ENCODE measurements around the gene IL17B.
A peak's percentile ranks its signal among the peaks of the same experiment; 100 is the strongest.

IL17B gene

GRCh38 chr5:149379818-149380374, 804 bp upstream of the IL17B start:
- no peak overlapping the region for H3K4me3 ChIP-seq (ENCODE audit: low read length in 2 of 2)
- no peak overlapping the region for H3K9ac ChIP-seq (ENCODE audit: low read depth in 1 of 2, low read length in 2 of 2)
- no peaks in the 10 kb centered on the region for H3K27me3 ChIP-seq (ENCODE audit: control insufficient read depth in 2 of 2, insufficient read depth in 2 of 2, low read length in 2 of 2)
- peaks cover 0 to 3% of the 10 kb centered on the region in 2 donors for H3K4me1 ChIP-seq (ENCODE audit: control insufficient read depth in 2 of 2, insufficient read depth in 2 of 2, low read length in 2 of 2)
- no peaks in the 10 kb centered on the region for H3K36me3 ChIP-seq (ENCODE audit: control insufficient read depth in 2 of 2, insufficient read depth in 2 of 2, low read length in 2 of 2)
- no peaks in the 10 kb centered on the region for H3K9me3 ChIP-seq (ENCODE audit: control insufficient read depth in 2 of 2, low read length in 2 of 2)
- peak overlapping the region; percentile 53 to 59 for H3K27ac ChIP-seq (ENCODE audit: low read depth in 2 of 2, low read length in 2 of 2)

GRCh38 chr5:149378241-149378820, 761 bp downstream of the IL17B start:
- no peak overlapping the region for H3K9ac ChIP-seq (ENCODE audit: low read depth in 1 of 2, low read length in 2 of 2)
- no peak overlapping the region for H3K4me3 ChIP-seq (ENCODE audit: low read length in 2 of 2)
- H3K9me3 ChIP-seq (ENCODE audit: control insufficient read depth in 2 of 2, low read length in 2 of 2) = no peaks in the 10 kb centered on the region
- H3K27me3 ChIP-seq (ENCODE audit: control insufficient read depth in 2 of 2, insufficient read depth in 2 of 2, low read length in 2 of 2) = no peaks in the 10 kb centered on the region
- peak overlapping the region in 1 of 2 donors; percentile 53 for H3K27ac ChIP-seq (ENCODE audit: low read depth in 2 of 2, low read length in 2 of 2)
- no peaks in the 10 kb centered on the region for H3K36me3 ChIP-seq (ENCODE audit: control insufficient read depth in 2 of 2, insufficient read depth in 2 of 2, low read length in 2 of 2)
- H3K4me1 ChIP-seq (ENCODE audit: control insufficient read depth in 2 of 2, insufficient read depth in 2 of 2, low read length in 2 of 2) = no peaks in the 10 kb centered on the region

DNA sequence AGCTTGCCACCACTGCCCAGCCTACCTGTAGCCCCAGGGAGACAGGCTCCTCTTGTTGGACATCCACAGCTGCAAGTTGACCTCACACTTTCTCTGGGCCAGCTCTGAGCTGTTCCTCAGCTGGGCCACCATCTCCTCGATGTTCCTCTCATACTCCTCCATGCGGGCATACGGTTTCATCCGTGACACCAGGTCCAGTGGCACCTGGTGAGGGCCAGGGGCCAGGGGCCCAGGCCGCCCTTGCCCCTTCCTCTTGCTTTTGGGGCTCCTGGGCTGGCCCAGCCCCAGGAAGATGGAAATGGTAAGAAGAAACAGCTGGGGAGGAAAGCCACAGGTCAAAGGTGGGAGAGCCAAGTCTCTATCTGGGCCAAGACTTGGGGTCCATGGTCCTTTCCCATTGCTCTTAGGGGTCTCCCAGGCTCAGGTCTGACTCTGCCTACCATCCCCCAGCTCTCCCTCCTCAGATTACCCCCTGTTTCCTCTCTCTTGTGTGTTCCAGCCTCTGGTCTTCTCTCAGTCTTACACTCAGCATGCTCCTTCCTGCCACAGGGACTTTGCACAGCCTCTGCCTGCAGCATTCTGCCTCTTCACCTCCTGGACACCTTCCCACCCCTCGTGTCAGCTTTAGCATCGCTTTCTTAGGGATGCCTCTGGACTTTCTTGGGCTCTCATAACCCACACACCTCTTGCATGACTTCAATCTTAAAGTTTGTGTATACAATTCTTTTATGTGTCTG, 2.2 kb downstream of the IL17B start:
- Histone ChIP-seq H3K36me3 (ENCODE audit: control insufficient read depth in 2 of 2, insufficient read depth in 2 of 2, low read length in 2 of 2) (no peaks in the 10 kb centered on the region), H3K4me3 (ENCODE audit: low read length in 2 of 2) (no peak overlapping the region), H3K27me3 (ENCODE audit: control insufficient read depth in 2 of 2, insufficient read depth in 2 of 2, low read length in 2 of 2) (no peaks in the 10 kb centered on the region), H3K9me3 (ENCODE audit: control insufficient read depth in 2 of 2, low read length in 2 of 2) (no peaks in the 10 kb centered on the region), H3K27ac (ENCODE audit: low read depth in 2 of 2, low read length in 2 of 2) (no peak overlapping the region), H3K4me1 (ENCODE audit: control insufficient read depth in 2 of 2, insufficient read depth in 2 of 2, low read length in 2 of 2) (no peaks in the 10 kb centered on the region), H3K9ac (ENCODE audit: low read depth in 1 of 2, low read length in 2 of 2) (no peak overlapping the region)

- no peaks in the 10 kb centered on the region for H3K4me1 ChIP-seq (ENCODE audit: control insufficient read depth in 2 of 2, insufficient read depth in 2 of 2, low read length in 2 of 2)
Observed at GRCh38 chr5:149376104-149376503, 3.0 kb downstream of the IL17B start.

GRCh38 chr5:149375434-149375833, 3.7 kb downstream of the IL17B start:
- H3K27me3 ChIP-seq (ENCODE audit: control insufficient read depth in 2 of 2, insufficient read depth in 2 of 2, low read length in 2 of 2) = no peaks in the 10 kb centered on the region
- H3K4me1 ChIP-seq (ENCODE audit: control insufficient read depth in 2 of 2, insufficient read depth in 2 of 2, low read length in 2 of 2) = no peaks in the 10 kb centered on the region
- H3K4me3 ChIP-seq (ENCODE audit: low read length in 2 of 2) = no peak overlapping the region
- H3K9ac ChIP-seq (ENCODE audit: low read depth in 1 of 2, low read length in 2 of 2) = no peak overlapping the region
- H3K36me3 ChIP-seq (ENCODE audit: control insufficient read depth in 2 of 2, insufficient read depth in 2 of 2, low read length in 2 of 2) = no peaks in the 10 kb centered on the region
- no peaks in the 10 kb centered on the region for H3K9me3 ChIP-seq (ENCODE audit: control insufficient read depth in 2 of 2, low read length in 2 of 2)
- no peak overlapping the region for H3K27ac ChIP-seq (ENCODE audit: low read depth in 2 of 2, low read length in 2 of 2)

More at GRCh38 chr5:149376104-149376503, 3.0 kb downstream of the IL17B start:
- no peaks in the 10 kb centered on the region for H3K36me3 ChIP-seq (ENCODE audit: control insufficient read depth in 2 of 2, insufficient read depth in 2 of 2, low read length in 2 of 2)
- no peak overlapping the region for H3K27ac ChIP-seq (ENCODE audit: low read depth in 2 of 2, low read length in 2 of 2)
- H3K27me3 ChIP-seq (ENCODE audit: control insufficient read depth in 2 of 2, insufficient read depth in 2 of 2, low read length in 2 of 2) = no peaks in the 10 kb centered on the region
- no peaks in the 10 kb centered on the region for H3K9me3 ChIP-seq (ENCODE audit: control insufficient read depth in 2 of 2, low read length in 2 of 2)
- H3K9ac ChIP-seq (ENCODE audit: low read depth in 1 of 2, low read length in 2 of 2) = no peak overlapping the region
- no peak overlapping the region for H3K4me3 ChIP-seq (ENCODE audit: low read length in 2 of 2)

GRCh38 chr5:149374801-149375200, 4.3 kb downstream of the IL17B start:
- H3K4me1 ChIP-seq (ENCODE audit: control insufficient read depth in 2 of 2, insufficient read depth in 2 of 2, low read length in 2 of 2) = no peaks in the 10 kb centered on the region
- no peak overlapping the region for H3K9ac ChIP-seq (ENCODE audit: low read depth in 1 of 2, low read length in 2 of 2)

GRCh38 chr5:149374303-149374702, 4.8 kb downstream of the IL17B start:
- H3K36me3 ChIP-seq (ENCODE audit: control insufficient read depth in 2 of 2, insufficient read depth in 2 of 2, low read length in 2 of 2) = no peaks in the 10 kb centered on the region
- H3K4me3 ChIP-seq (ENCODE audit: low read length in 2 of 2) = no peak overlapping the region
- no peaks in the 10 kb centered on the region for H3K4me1 ChIP-seq (ENCODE audit: control insufficient read depth in 2 of 2, insufficient read depth in 2 of 2, low read length in 2 of 2)
- H3K27me3 ChIP-seq (ENCODE audit: control insufficient read depth in 2 of 2, insufficient read depth in 2 of 2, low read length in 2 of 2) = no peaks in the 10 kb centered on the region
- no peak overlapping the region for H3K27ac ChIP-seq (ENCODE audit: low read depth in 2 of 2, low read length in 2 of 2)
- no peak overlapping the region for H3K9ac ChIP-seq (ENCODE audit: low read depth in 1 of 2, low read length in 2 of 2)
- H3K9me3 ChIP-seq (ENCODE audit: control insufficient read depth in 2 of 2, low read length in 2 of 2) = no peaks in the 10 kb centered on the region

More at GRCh38 chr5:149374801-149375200, 4.3 kb downstream of the IL17B start:
- no peaks in the 10 kb centered on the region for H3K27me3 ChIP-seq (ENCODE audit: control insufficient read depth in 2 of 2, insufficient read depth in 2 of 2, low read length in 2 of 2)
- no peak overlapping the region for H3K4me3 ChIP-seq (ENCODE audit: low read length in 2 of 2)
- no peak overlapping the region for H3K27ac ChIP-seq (ENCODE audit: low read depth in 2 of 2, low read length in 2 of 2)
- H3K36me3 ChIP-seq (ENCODE audit: control insufficient read depth in 2 of 2, insufficient read depth in 2 of 2, low read length in 2 of 2) = no peaks in the 10 kb centered on the region
- H3K9me3 ChIP-seq (ENCODE audit: control insufficient read depth in 2 of 2, low read length in 2 of 2) = no peaks in the 10 kb centered on the region

- H3K4me1 ChIP-seq (ENCODE audit: control insufficient read depth in 2 of 2, insufficient read depth in 2 of 2, low read length in 2 of 2) = no peaks in the 10 kb centered on the region
- H3K9me3 ChIP-seq (ENCODE audit: control insufficient read depth in 2 of 2, low read length in 2 of 2) = no peaks in the 10 kb centered on the region
- no peaks in the 10 kb centered on the region for H3K36me3 ChIP-seq (ENCODE audit: control insufficient read depth in 2 of 2, insufficient read depth in 2 of 2, low read length in 2 of 2)
- no peak overlapping the region for H3K27ac ChIP-seq (ENCODE audit: low read depth in 2 of 2, low read length in 2 of 2)
- H3K4me3 ChIP-seq (ENCODE audit: low read length in 2 of 2) = no peak overlapping the region
- no peak overlapping the region for H3K9ac ChIP-seq (ENCODE audit: low read depth in 1 of 2, low read length in 2 of 2)
- H3K27me3 ChIP-seq (ENCODE audit: control insufficient read depth in 2 of 2, insufficient read depth in 2 of 2, low read length in 2 of 2) = no peaks in the 10 kb centered on the region
Observed at GRCh38 chr5:149372932-149373331, 6.2 kb downstream of the IL17B start.

DNA sequence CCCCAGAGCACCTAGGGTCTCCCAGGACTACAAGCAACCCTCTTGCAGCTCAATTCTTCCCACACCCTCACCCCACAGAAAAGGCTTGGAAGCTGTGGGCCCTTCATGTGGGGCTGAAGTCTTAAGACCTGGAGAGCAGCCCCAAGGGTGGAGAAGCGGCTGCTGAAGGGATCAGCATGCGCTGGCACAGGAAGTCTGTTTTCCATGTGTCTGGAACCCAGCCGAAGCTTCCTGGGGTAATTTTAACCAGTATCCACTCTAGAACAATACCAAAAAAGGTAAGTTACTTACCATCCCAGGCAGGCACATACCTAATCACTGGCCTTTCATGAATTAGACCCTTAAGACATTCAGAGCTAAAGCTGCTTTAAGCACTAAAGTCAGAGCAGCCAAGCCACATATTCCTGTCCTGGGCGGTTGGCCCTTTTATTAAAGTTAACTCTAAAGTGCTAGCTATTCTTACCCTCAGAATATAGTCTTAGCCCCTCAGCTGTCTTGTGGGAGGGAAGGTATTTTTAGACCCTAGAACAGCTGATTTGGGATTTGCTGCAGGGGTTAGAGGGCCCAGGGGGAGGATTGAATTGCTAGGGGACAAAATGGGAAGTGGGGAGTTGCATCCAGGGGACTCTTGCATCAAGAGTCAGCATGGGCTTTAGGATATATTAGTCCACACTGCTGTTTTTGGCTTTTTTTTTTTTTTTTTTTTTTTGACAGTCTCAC, 6.9 kb downstream of the IL17B start:
- H3K27me3 ChIP-seq (ENCODE audit: control insufficient read depth in 2 of 2, insufficient read depth in 2 of 2, low read length in 2 of 2) = no peaks in the 10 kb centered on the region
- H3K9ac ChIP-seq (ENCODE audit: low read depth in 1 of 2, low read length in 2 of 2) = no peak overlapping the region
- H3K4me3 ChIP-seq (ENCODE audit: low read length in 2 of 2) = no peak overlapping the region
- no peaks in the 10 kb centered on the region for H3K9me3 ChIP-seq (ENCODE audit: control insufficient read depth in 2 of 2, low read length in 2 of 2)
- no peaks in the 10 kb centered on the region for H3K4me1 ChIP-seq (ENCODE audit: control insufficient read depth in 2 of 2, insufficient read depth in 2 of 2, low read length in 2 of 2)
- no peaks in the 10 kb centered on the region for H3K36me3 ChIP-seq (ENCODE audit: control insufficient read depth in 2 of 2, insufficient read depth in 2 of 2, low read length in 2 of 2)
- H3K27ac ChIP-seq (ENCODE audit: low read depth in 2 of 2, low read length in 2 of 2) = no peak overlapping the region
